HG03354 (cell line): ENCODE measurements around the gene PMCH.
"Not testable (repeated sequence)": the region's sequence is repeated elsewhere in the genome, so short reads cannot be mapped to it uniquely, and the experiment has no call there.

Experiments used
- ATAC-seq: cut with Tn5 transposase; IDR thresholded peaks from one replicate; pipeline ENCODE4 v1.9.1; 2021; ENCODE audit warnings: mild to moderate bottlenecking; ENCODE audit not compliant: unreplicated experiment, poor library complexity, severe bottlenecking

Gene PMCH

DNA sequence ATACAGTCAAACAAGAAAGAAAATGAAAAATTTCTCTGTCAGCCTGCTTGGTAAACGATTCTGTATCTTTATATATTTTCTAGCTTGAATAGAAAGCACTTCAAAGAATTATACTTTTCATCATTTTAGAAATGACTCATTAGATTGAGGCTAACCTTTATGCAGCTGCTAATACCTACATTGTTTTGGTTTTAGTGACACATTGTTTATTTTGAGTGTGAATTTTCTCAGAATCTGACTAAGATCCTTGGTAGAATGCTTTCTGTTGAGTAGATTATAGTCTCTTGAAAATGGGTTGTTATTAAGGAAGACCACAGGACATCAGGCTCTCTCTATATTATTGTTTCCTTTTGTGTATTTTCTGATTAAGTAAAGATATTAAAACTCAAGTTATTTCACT, at the start of gene PMCH:
Gene PMCH, minus strand, starts transcription at position 45 of the 400 bp plus-strand sequence. CDS start 63 bp downstream, outside the sequence.
- ATAC-seq = peak; percentile 76

- ATAC-seq = not testable (repeated sequence)
Measured at GRCh38 chr12:102240859-102241258, 43.2 kb upstream of the PMCH start.

DNA sequence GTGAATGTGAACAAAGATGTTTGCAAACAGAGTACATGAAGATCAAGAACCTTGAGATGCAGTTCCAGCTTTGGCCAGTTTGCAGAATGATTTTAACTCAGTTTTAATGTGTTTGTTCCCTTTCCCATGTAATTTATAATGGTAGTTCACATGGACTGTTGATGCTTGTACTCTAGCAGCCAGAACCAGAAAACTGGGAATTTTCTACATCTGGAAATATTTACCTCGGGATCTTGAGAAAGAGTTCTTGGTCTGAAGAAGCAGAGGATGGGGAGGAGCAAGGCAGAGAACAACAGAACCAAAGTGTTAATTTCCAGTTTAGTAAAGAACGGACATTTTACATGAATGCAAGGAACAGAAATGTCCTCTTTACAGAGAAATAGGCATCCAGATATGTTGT, 37.0 kb upstream of the PMCH start:
- ATAC-seq = no peak

DNA sequence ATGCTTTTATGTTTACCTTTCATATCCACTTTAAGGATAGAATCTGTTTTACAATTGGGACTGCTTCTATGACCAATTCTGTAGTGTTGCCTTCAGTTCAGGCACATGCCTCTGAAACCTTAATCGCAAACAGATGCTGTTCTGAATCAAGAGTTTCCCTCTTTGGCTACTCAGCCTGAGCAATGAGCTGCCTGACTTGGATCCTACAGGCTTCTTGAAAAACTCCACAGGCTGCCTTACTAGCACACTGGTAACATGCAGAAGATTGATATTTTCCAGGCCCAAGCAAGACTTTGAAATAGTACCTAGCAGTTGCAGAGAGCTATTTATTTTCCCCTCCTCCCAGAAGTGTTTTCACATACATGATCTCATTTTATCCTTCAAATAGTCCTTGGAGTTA, 34.8 kb upstream of the PMCH start:
- ATAC-seq = no peak

DNA sequence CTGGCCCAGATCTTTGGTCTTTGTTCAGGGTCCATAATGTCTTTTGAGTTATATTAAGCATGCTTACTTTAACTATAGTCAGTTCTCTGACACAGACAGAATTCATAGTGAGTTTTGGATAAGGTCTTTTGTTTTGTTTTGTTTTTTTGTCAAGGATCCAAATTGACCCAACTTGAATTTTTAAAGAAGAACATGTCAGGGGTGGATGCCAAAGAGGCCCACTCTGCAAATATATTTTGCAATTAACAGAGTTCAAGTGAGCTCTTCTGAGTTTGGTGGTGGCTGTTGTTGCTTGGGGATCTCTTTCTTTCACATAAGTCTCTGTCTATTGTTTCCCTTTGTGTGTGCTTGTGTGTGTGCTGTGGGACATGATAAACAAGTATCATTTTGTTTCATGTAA, 34.4 kb upstream of the PMCH start:
- ATAC-seq = no peak

- ATAC-seq = no peak
Measured at GRCh38 chr12:102227954-102228353, 30.3 kb upstream of the PMCH start.

DNA sequence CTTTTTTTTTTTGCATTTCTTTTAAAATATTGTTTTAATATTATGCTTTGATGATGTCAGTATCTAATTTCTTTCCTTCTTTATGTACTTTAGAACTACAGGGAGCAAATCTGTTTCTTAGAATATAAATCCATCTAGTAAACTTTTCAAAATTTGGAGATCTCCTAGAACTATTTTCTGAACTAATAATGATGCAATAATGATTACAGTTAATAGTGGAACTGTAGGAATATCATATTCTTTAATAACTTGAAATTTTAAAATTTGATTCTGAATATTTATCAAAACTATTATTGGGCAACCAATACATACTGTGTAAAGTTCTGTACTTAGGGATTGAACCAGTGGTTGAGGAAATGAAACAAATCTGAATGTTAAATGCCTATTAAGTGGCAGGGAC, 23.1 kb upstream of the PMCH start:
- ATAC-seq = no peak

DNA sequence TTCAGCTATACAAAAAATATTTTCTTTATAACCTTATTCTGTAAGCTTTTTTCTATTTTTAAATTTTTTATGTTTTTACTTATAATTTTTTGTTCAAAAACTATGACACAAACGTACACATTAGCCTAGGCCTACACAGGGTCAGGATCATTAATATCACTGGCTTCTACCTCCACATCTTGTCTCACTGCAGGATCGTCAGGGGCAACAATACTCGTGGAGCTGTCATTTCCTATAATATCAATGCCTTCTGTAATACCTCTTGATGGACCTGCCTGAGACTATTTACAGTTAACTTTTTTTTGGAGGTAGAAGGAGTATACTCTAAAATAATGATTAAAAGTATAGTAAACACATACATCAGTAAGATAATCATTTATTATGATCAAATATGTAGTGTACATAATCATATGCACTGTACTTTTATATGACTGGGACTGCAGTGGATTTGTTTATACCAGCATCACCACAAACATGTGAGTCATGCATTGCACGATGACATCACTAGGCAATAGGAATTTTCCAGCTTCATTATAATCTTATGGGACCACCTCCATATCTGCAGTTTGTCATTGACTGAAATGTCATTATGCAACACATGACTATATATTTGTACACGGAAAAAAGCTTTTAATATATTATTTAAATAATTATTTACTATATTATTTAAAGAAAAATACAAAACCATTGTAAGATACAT, 18.5 kb upstream of the PMCH start:
- ATAC-seq = no peak

DNA sequence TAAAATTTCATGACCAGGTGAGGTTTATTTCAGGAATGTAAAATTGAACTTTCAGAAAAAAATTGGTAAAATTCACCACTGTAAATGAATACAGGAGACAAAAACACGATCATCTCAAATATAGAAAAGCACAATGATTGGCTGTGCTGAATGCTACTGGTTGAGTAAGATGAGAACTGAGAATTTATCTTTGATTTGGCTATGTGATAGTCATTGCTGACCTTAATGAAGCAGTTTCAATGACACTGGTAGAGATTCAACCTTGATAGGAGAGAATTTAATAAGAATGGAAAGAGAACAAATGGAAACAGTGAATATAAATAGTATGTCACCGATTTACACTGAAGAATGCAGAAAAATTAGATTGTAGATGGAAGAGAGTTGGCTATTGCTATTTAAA, 6.4 kb upstream of the PMCH start:
- ATAC-seq = no peak

GRCh38 chr12:102202556-102202955, 4.9 kb upstream of the PMCH start:
- ATAC-seq = no peak

- no peak for ATAC-seq
Measured at GRCh38 chr12:102201436-102202061, 3.9 kb upstream of the PMCH start.

DNA sequence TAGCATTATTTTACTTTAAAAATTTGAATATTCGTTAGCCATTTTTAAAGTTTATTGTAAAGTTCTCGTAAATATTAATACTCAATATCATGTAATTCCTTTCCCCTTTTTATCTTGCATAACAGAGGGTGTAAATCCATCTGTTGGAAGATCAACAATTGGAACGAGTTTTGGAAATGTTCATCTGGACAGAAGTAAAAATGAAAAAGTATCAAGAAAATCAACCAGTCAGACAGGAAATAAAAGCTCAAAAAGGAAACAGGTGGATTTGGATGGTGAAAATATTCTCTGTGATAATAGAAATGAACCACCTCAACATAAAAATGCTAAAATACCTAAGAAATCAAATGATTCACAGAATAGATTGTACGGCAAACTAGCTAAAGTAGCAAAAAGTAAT, 1.8 kb downstream of the PMCH start:
- ATAC-seq = no peak

DNA sequence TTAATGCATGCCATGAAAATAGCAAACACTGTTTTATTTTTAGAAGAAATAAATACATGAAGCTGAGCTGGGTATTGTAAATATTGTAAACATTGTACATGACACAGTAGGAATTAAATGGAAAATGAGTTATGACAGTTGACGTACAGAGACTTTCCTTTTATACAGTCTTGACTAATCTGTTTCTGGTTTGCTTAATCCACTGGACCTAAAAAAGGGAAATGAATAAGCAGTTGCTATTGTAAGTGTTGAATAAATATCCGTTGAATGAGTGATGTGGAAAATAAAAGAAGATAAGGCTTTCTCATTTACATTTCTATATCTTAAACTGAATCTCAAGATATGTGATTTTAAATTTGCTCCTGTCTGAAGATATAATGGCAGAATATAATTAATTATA, 15.0 kb downstream of the PMCH start:
- ATAC-seq = no peak

DNA sequence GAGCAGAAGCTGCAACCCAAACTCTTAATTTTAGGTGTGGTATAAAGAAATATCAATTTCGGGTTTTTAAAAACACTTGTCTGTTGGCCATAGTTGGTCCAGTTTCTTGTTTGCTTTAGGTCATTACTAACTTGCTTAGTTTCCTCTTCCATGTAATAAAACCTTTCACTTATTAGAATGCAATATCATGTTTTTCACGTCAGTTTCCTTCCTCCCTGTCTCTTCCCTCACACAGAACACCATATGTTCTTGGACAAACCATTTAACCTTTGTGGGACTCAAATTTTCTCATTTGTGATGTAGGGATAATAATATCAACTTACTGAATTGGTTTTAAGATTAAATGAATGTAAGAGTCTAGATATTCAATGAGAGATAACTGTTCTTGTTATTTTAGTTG, 22.9 kb downstream of the PMCH start:
- no peak for ATAC-seq

GRCh38 chr12:102174117-102174516, 23.5 kb downstream of the PMCH start:
- ATAC-seq = no peak

- no peak for ATAC-seq
Measured at GRCh38 chr12:102172436-102172835, 25.2 kb downstream of the PMCH start.

GRCh38 chr12:102171951-102172350, 25.7 kb downstream of the PMCH start:
- ATAC-seq = no peak

- ATAC-seq = no peak
Measured at GRCh38 chr12:102169922-102170621, 27.6 kb downstream of the PMCH start.

DNA sequence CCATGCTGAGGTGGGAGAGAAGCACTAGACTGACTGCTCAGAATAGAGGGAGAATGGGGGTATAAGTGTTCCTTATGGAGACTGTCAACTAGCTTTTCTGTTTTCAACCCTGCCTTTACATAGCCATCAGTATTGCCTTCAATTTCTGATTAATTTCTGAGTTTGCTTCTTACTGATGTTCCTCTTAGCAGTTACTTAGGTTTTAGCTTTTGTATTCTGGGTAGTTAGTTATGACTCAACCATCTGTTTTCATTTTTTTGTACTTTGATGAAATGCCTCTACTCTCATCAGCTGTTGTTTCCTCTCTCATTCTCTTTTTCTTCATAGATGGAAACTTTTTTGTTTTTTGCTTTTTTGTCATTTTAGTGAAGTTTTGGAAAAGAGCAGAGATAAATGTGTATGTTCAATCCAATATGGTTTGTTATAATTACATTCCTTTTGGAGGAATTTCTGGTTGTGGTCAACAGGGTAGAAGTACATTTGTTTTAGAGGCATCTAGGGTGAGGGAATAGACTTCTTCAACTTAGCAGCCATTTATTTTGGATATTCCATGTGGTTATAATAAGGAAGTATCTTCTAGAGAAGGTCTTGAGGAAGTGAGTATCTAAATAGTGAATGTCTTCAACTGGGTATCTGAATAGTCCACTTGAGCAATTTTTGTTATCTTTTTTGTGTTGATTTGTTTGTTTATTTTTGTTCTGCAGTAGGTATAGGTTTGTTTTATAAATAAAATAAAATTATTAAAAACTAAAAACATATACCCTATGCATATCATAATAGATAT, 29.6 kb downstream of the PMCH start:
- peak; percentile 58 for ATAC-seq

GRCh38 chr12:102163383-102163782, 34.2 kb downstream of the PMCH start:
- ATAC-seq = no peak
